HG03196 (cell line): Measurements from ENCODE around the gene UBL3.

Experiments
- ATAC-seq: cut with Tn5 transposase; IDR thresholded peaks from one replicate; pipeline ENCODE4 v1.9.1; 2021; ENCODE audit not compliant: unreplicated experiment

The UBL3 gene

GRCh38 chr13:29850213-29850898, at the start of gene UBL3:
Gene UBL3 (minus strand): TSS chr13:29850617. CDS start chr13:29849538, 1,079 bp downstream.
- ATAC-seq, result peak; percentile 76

- no peak for ATAC-seq
These were observed 46.7 kb upstream of the UBL3 start for GRCh38 chr13:29897102-29897501.

- ATAC-seq, result no peak
These were observed 43.0 kb upstream of the UBL3 start for GRCh38 chr13:29893438-29893837.

- no peak for ATAC-seq
These were observed 41.7 kb upstream of the UBL3 start for GRCh38 chr13:29892151-29892550.

- ATAC-seq, result no peak
These were observed 38.7 kb upstream of the UBL3 start for GRCh38 chr13:29889111-29889510.

GRCh38 chr13:29888306-29888705, 37.9 kb upstream of the UBL3 start:
- ATAC-seq, result no peak

GRCh38 chr13:29887686-29888085, 37.3 kb upstream of the UBL3 start:
- no peak for ATAC-seq

- no peak for ATAC-seq
These were observed 36.7 kb upstream of the UBL3 start for GRCh38 chr13:29887030-29887557.

- no peak for ATAC-seq
These were observed 36.0 kb upstream of the UBL3 start for GRCh38 chr13:29886446-29886845.

- ATAC-seq, result no peak
These were observed 35.6 kb upstream of the UBL3 start for GRCh38 chr13:29885989-29886388.

- no peak for ATAC-seq
These were observed 34.4 kb upstream of the UBL3 start for GRCh38 chr13:29884671-29885430.

GRCh38 chr13:29883941-29884518, 33.6 kb upstream of the UBL3 start:
- no peak for ATAC-seq

- no peak for ATAC-seq
These were observed 31.7 kb upstream of the UBL3 start for GRCh38 chr13:29882076-29882475.

GRCh38 chr13:29878101-29878500, 27.7 kb upstream of the UBL3 start:
- no peak for ATAC-seq

- ATAC-seq, result no peak
These were observed 27.1 kb upstream of the UBL3 start for GRCh38 chr13:29877456-29878078.

- ATAC-seq, result no peak
These were observed 25.2 kb upstream of the UBL3 start for GRCh38 chr13:29875646-29876045.

- no peak for ATAC-seq
These were observed 18.2 kb upstream of the UBL3 start for GRCh38 chr13:29868581-29868980.

- ATAC-seq, result no peak
These were observed 15.5 kb upstream of the UBL3 start for GRCh38 chr13:29865934-29866333.

GRCh38 chr13:29861694-29862110, 11.3 kb upstream of the UBL3 start:
- ATAC-seq, result no peak

- ATAC-seq, result no peak
These were observed 9.6 kb upstream of the UBL3 start for GRCh38 chr13:29859971-29860370.

- ATAC-seq, result no peak
These were observed 8.2 kb upstream of the UBL3 start for GRCh38 chr13:29858667-29859066.
